Vagina (tissue), 2 donors: Measurements from ENCODE around the gene SLC37A1. TPM values are rescaled to one million over a fixed set of nuclear protein-coding genes. Genes with fewer than 3 reads are reported as not detected.

ENCODE experiments used
- DNase-seq, 2 donors: peaks; one replicate each; pipeline ENCODE4 v3.0.0-alpha.2; 2017; ENCODE audit errors: extremely low spot score in 2 of 2
- H3K27ac ChIP-seq: fragments of 200-600 bp; sonication (generic); one replicate; pipeline ENCODE4 v1.5.1; 2019
- H3K27me3 ChIP-seq: fragments of 200-600 bp; sonication (generic); one replicate; pipeline ENCODE4 v1.5.1; 2019
- H3K36me3 ChIP-seq, 2 donors: fragments of 200-600 bp; sonication (generic); one replicate each; pipeline ENCODE4 v1.5.1; 2017 to 2019
- H3K4me1 ChIP-seq: fragments of 200-600 bp; sonication (generic); one replicate; pipeline ENCODE4 v1.5.1; 2019
- H3K4me3 ChIP-seq, 2 donors: fragments of 200-600 bp; sonication (generic); 1 replicate in 1 of 2; 2 replicates in 1 of 2; pipeline ENCODE4 v1.5.1; 2016 to 2019
- H3K9me3 ChIP-seq: fragments of 200-600 bp; sonication (generic); one replicate; pipeline ENCODE4 v1.5.1; 2019
- POLR2A ChIP-seq, 2 donors: fragments of 450-650 bp; IDR thresholded peaks; one replicate each; pipeline ENCODE4 v1.6.1; 2017; ENCODE audit warnings: antibody characterized with exemption in 2 of 2, mild to moderate bottlenecking in 2 of 2, moderate library complexity in 2 of 2
- POLR2AphosphoS5 ChIP-seq, 2 donors: sonication (generic); formaldehyde crosslinking; IDR thresholded peaks; one replicate each; pipeline ENCODE4 v1.9.0; 2017; ENCODE audit warnings: antibody characterized with exemption in 2 of 2, mild to moderate bottlenecking in 2 of 2, low read depth in 1 of 2; ENCODE audit not compliant: insufficient read depth in 1 of 2
- intact Hi-C: fragments of 100-400 bp; cut with DNase I; formaldehyde crosslinking; loops from one replicate; pipeline ENCODE4 v1.15.1; 2023
- total RNA-seq: library from RNA; depleted of rRNA; stranded (reverse); fragments of >200 nt; gene quantifications from one replicate; pipeline ENCODE4 v1.2.3, GENCODE V29; 2016
- TF ChIP-seq, protein P1 (sequence below), 3 experiments: fragments of 450-650 bp in 2 of 3; fragments of 200-600 bp in 1 of 3; sonication (generic) in 1 of 3; IDR thresholded peaks; one replicate each; pipeline ENCODE4 v1.5.1; 2017 to 2019; ENCODE audit warnings: antibody characterized with exemption in 3 of 3, mild to moderate bottlenecking in 2 of 3, moderate library complexity in 2 of 3

The SLC37A1 gene
- total RNA-seq, 1 donor from 2014 or later = 11.8 TPM

GRCh38 chr21:42480736-42481135 lies 32.9 kb upstream of the SLC37A1 start:
- peak in 1 of 2 donors; percentile 77 for DNase-seq
- TF ChIP-seq POLR2AphosphoS5 (IDR thresholded peaks at IDR 0.05; ENCODE audit: insufficient read depth in 1 of 2, low read depth in 1 of 2) (no peak), POLR2A (IDR thresholded peaks at IDR 0.05) (no peak)
- TF ChIP-seq, protein P1, sequence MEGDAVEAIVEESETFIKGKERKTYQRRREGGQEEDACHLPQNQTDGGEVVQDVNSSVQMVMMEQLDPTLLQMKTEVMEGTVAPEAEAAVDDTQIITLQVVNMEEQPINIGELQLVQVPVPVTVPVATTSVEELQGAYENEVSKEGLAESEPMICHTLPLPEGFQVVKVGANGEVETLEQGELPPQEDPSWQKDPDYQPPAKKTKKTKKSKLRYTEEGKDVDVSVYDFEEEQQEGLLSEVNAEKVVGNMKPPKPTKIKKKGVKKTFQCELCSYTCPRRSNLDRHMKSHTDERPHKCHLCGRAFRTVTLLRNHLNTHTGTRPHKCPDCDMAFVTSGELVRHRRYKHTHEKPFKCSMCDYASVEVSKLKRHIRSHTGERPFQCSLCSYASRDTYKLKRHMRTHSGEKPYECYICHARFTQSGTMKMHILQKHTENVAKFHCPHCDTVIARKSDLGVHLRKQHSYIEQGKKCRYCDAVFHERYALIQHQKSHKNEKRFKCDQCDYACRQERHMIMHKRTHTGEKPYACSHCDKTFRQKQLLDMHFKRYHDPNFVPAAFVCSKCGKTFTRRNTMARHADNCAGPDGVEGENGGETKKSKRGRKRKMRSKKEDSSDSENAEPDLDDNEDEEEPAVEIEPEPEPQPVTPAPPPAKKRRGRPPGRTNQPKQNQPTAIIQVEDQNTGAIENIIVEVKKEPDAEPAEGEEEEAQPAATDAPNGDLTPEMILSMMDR (IDR thresholded peaks at IDR 0.05) = no peak
- H3K27me3 ChIP-seq = no peaks in the 10 kb centered on the region
- no peaks in the 10 kb centered on the region for H3K9me3 ChIP-seq
- no peak overlapping the region for H3K4me3 ChIP-seq
- no peaks in the 10 kb centered on the region for H3K36me3 ChIP-seq
- intact Hi-C loops = no loop called here
- H3K27ac ChIP-seq = no peak overlapping the region
- H3K4me1 ChIP-seq = no peaks in the 10 kb centered on the region

- H3K27ac ChIP-seq = no peak overlapping the region
- DNase-seq = no peak
- no peaks in the 10 kb centered on the region for H3K36me3 ChIP-seq
- no peak overlapping the region for H3K4me3 ChIP-seq
- H3K9me3 ChIP-seq = no peaks in the 10 kb centered on the region
- TF ChIP-seq, protein P1 (IDR thresholded peaks at IDR 0.05) = no peak
- TF ChIP-seq POLR2A (IDR thresholded peaks at IDR 0.05) (no peak), POLR2AphosphoS5 (IDR thresholded peaks at IDR 0.05; ENCODE audit: insufficient read depth in 1 of 2, low read depth in 1 of 2) (no peak)
- intact Hi-C loops = no loop called here
- H3K4me1 ChIP-seq = no peaks in the 10 kb centered on the region
- no peaks in the 10 kb centered on the region for H3K27me3 ChIP-seq
Measured at GRCh38 chr21:42481169-42481568, 32.5 kb upstream of the SLC37A1 start.

DNA sequence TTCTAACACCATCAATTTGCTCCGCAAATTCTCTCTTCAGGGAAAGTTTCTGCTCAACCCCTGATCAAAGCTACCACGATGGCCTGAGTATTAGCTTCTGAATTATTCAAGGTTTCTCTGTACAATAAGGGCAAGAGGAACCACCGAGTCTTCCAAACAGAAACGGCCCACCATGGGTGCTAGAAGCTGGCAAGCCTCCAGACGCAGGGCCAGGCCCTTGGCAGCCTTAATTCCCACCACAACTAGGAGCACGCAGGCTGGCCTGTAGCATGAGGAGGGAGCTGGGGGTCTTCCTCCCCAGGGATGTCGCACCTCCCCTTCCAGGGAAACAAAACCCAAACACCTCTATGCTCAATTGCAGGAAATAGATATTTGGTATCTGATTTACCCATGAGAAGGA lies 28.7 kb upstream of the SLC37A1 start:
- DNase-seq = peak in 1 of 2 donors; percentile 67
- intact Hi-C loops = no loop called here
- Histone ChIP-seq H3K4me1 (no peaks in the 10 kb centered on the region), H3K4me3 (no peak overlapping the region), H3K36me3 (no peaks in the 10 kb centered on the region), H3K27ac (no peak overlapping the region), H3K9me3 (no peaks in the 10 kb centered on the region), H3K27me3 (no peaks in the 10 kb centered on the region)
- no peak for TF ChIP-seq POLR2A (IDR thresholded peaks at IDR 0.05)
- no peak for TF ChIP-seq POLR2AphosphoS5 (IDR thresholded peaks at IDR 0.05; ENCODE audit: insufficient read depth in 1 of 2, low read depth in 1 of 2)
- TF ChIP-seq, protein P1 (IDR thresholded peaks at IDR 0.05) = no peak

- Histone ChIP-seq H3K36me3 (no peaks in the 10 kb centered on the region), H3K4me1 (no peaks in the 10 kb centered on the region), H3K9me3 (no peaks in the 10 kb centered on the region), H3K27ac (no peak overlapping the region), H3K4me3 (no peak overlapping the region), H3K27me3 (no peaks in the 10 kb centered on the region)
- DNase-seq = no peak
- intact Hi-C loops = no loop called here
- TF ChIP-seq POLR2AphosphoS5 (IDR thresholded peaks at IDR 0.05; ENCODE audit: insufficient read depth in 1 of 2, low read depth in 1 of 2) (no peak), POLR2A (IDR thresholded peaks at IDR 0.05) (no peak)
- TF ChIP-seq, protein P1 (IDR thresholded peaks at IDR 0.05) = no peak
Measured at GRCh38 chr21:42486072-42486471, 27.6 kb upstream of the SLC37A1 start.

GRCh38 chr21:42486531-42486930 lies 27.1 kb upstream of the SLC37A1 start:
- Histone ChIP-seq H3K4me1 (no peaks in the 10 kb centered on the region), H3K4me3 (no peak overlapping the region), H3K27ac (no peak overlapping the region), H3K27me3 (no peaks in the 10 kb centered on the region), H3K9me3 (no peaks in the 10 kb centered on the region), H3K36me3 (no peaks in the 10 kb centered on the region)
- DNase-seq = peak in 1 of 2 donors; percentile 34
- TF ChIP-seq, protein P1 (IDR thresholded peaks at IDR 0.05) = no peak
- TF ChIP-seq POLR2AphosphoS5 (IDR thresholded peaks at IDR 0.05; ENCODE audit: insufficient read depth in 1 of 2, low read depth in 1 of 2) (no peak), POLR2A (IDR thresholded peaks at IDR 0.05) (no peak)
- intact Hi-C loops = no loop called here
